GM19467 (cell line): ENCODE measurements around the gene DNAH10.

Source experiments
- ATAC-seq: cut with Tn5 transposase; IDR thresholded peaks from one replicate; pipeline ENCODE4 v1.9.1; 2021; ENCODE audit warnings: mild to moderate bottlenecking, moderate library complexity; ENCODE audit not compliant: unreplicated experiment

Gene DNAH10

GRCh38 chr12:123928897-123929296 is 166.8 kb downstream of the DNAH10 start:
- no peak for ATAC-seq

- no peak for ATAC-seq
Observed at GRCh38 chr12:123929946-123930583, 168.0 kb downstream of the DNAH10 start.

- no peak for ATAC-seq
Observed at GRCh38 chr12:123931686-123932321, 169.7 kb downstream of the DNAH10 start.

GRCh38 chr12:123933214-123933613 is 171.1 kb downstream of the DNAH10 start:
- ATAC-seq = no peak

GRCh38 chr12:123934016-123934620 is 172.0 kb downstream of the DNAH10 start:
- no peak for ATAC-seq

GRCh38 chr12:123934829-123935228 is 172.7 kb downstream of the DNAH10 start:
- no peak for ATAC-seq

GRCh38 chr12:123935956-123936355 is 173.9 kb downstream of the DNAH10 start:
- ATAC-seq = no peak

GRCh38 chr12:123936471-123936870 is 174.4 kb downstream of the DNAH10 start:
- ATAC-seq = no peak

GRCh38 chr12:123936956-123937706 is 175.0 kb downstream of the DNAH10 start:
- ATAC-seq = no peak

GRCh38 chr12:123937707-123938591 is 175.8 kb downstream of the DNAH10 start:
- no peak for ATAC-seq

GRCh38 chr12:123938679-123939480 is 176.8 kb downstream of the DNAH10 start:
- no peak for ATAC-seq

GRCh38 chr12:123939716-123940626 is 177.9 kb downstream of the DNAH10 start:
- ATAC-seq = no peak

GRCh38 chr12:123940627-123940966 is 178.5 kb downstream of the DNAH10 start:
- ATAC-seq = no peak

GRCh38 chr12:123941000-123941399 is 178.9 kb downstream of the DNAH10 start:
- ATAC-seq = no peak

GRCh38 chr12:123941624-123942237 is 179.6 kb downstream of the DNAH10 start:
- no peak for ATAC-seq

GRCh38 chr12:123942238-123942653 is 180.1 kb downstream of the DNAH10 start:
- ATAC-seq = no peak

- ATAC-seq = no peak
Observed at GRCh38 chr12:123942911-123943648, 181.0 kb downstream of the DNAH10 start.

GRCh38 chr12:123943816-123944215 is 181.7 kb downstream of the DNAH10 start:
- no peak for ATAC-seq
